NCI-H1436 treated with DMSO at 0.1 percent for 48 hours (cell line): ENCODE results near the gene ELP5.
"Not testable (repeated sequence)": the region's sequence is repeated elsewhere in the genome, so short reads cannot be mapped to it uniquely, and the experiment has no call there.

ENCODE experiments used
- DNase-seq: peaks from one replicate; lab custom pipeline; 2025; lab: John Stamatoyannopoulos, UW

The ELP5 gene

DNA sequence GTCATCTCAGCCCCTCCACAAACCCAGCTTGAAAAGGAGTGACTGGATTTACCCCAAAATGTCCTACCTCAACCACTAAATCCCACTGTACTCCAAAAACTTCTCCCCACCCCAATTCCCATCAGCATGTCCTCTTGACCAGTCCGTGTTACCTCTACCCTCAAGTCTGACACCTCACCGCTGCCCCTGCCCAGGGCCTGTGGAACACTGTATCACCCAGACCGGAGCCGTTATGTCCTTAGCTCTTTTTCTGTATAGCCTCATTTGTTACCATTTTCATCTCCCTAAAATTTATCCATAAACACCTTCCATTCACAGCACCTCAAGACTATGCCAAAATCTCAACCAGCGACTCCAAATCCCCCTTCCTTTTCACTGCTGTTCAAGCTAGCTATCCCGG lies 15.2 kb upstream of the ELP5 start:
- DNase-seq = no peak

DNA sequence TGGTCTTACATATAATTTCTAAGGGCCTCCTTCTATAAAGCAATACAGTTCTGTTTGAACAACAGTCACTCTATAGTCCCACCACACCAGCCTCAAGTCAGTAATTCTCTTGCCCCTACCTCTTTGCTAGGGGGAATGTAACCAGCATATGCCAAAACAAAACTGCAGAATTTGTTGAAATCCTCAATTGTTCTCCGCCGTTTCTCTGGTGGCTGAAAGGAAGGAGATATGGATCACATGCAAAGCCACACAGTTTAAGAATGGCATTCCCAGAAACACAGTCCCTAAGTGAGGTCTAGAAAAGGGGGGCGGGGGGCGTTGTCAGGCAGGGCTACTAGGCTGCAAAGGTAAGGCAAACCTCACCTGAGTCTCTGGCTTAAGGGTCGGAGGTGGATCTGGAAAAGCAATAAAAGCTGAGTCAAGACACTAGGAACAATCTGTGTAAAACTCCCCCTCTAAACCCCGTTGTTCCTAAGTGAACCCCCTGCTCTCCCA lies 14.7 kb upstream of the ELP5 start:
- no peak for DNase-seq

DNA sequence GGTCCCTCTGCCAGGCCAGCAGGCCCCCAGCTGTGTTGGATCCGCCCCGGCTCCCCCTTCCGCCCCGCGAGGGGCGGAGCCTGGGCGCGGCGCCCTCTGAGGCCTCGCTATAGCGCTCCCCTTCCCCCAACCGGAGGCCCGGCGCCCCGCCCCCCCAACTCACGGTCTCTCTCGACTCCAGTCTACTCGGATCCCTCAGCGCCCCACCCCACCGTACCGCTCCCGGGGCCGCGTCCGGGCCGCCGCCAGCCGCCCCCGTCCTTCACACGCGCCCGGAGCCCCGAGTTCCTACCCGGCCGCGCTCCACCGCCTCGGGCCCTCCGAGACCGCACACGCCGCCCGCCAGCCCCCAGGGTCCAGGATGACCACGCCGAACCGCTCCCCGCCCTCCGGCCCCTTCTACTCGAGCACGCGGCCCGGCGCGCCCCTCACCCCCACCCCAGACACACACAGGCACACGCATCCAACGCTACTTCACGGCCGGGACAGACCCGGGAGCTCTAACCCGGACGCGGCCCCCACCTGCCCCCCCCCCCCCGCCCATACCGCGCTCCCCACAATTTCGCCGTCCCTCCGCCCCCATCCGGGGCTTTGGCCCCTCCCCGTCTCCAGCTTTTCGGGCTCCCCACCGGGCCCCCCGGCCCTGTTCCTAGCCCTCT lies 14.1 kb upstream of the ELP5 start:
- no peak for DNase-seq

DNA sequence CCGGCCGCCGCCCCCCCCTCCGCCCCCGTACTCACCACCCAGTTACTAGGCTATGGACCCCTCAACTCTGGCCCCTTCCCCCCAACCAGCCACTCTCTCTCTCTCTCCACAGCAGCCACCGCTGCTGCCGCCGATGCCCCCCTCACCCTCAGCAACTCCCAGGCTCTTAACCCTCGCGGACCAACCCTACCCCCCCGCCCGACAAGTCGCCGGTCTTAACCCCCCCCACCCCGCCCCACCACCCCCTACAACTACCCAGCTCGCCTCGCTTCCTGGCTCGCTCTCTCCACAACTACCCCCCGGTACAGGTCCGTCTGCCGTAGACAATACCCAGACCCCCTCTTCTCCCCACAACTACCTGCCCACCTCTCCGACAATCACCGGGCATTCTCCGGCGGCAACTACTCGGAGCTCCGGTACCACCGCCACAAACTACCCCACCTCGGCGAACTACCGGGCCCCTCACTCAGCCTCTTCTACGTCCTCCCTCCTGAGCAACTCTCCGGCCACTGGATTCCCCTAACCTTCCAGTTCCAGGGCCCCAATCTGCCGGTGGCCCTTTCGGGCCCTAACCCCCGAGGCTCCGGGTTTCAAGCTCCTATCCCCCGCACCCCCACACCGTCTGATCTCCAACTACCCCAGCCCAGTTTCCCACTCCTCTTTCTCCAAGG lies 13.5 kb upstream of the ELP5 start:
- no peak for DNase-seq

DNA sequence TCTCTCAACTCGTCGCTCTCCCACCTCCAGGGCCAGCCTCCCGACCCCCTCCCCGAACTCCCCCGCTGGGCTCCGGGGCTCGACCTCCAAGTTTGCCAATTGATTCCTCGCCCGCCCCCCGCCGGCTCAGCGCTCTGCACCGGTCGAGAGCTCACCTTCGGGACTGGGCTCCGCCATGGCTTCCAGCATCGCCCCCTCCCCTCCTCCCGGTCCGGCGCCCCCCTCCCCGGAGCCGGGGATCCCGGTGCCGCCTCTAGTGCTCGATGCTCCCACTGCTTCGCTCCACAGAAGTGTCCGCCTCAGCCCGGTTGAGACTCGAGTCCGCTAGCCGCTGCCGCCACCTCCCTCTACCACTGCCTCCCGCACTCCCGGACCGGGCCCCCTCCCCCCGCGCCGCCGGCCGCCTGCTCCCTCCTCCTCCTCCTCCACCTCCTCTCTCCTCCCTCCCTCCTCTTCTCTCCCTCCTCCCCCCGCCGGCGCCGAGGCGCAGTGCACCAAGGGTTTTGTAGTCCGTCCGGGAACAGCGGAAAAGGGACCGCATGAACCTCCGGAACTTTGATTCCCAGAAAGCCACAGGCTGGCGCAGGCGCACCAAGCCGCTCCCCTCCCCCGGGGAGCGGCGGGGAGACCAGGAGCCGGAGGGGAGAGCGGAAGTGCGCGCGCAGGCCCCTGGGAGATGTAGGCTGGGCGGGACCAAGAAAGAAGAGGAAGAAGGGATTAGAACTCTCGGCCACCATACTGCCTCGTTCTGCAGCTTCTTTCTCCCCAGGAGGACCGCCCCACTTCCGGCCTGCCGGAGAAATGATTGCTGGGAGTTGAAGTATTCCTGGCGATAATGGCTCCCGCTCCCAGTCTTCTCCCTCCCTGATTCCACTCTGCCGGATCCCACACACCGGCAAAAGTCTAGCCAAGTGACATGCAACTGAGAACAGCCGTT lies 12.7 kb upstream of the ELP5 start, which contains the start of gene PHF23:
Gene PHF23 (minus strand): TSS at position 367 of the 937 bp plus-strand sequence. CDS start 178 bp downstream, at position 189.
- peak; percentile 97 for DNase-seq

DNA sequence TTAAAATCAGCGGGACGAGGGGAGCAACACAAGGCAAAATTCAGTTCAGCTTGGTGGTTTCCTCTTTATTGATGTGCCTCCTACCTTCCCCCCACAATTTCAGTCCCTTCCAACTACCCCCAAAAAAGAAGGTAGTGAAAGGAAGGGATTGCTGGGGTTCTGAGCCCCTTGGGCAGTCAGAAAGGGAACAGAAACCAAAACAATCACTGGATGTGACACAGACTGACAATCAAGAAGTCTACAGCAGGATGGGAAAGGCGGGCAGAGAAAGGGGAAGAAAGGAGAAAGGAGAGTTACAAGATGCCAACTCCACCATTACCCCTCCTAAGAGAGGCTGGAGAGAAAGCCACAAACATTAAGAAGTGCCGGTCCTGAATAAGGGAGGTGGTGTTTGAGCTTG lies 11.6 kb upstream of the ELP5 start:
- DNase-seq = no peak

DNA sequence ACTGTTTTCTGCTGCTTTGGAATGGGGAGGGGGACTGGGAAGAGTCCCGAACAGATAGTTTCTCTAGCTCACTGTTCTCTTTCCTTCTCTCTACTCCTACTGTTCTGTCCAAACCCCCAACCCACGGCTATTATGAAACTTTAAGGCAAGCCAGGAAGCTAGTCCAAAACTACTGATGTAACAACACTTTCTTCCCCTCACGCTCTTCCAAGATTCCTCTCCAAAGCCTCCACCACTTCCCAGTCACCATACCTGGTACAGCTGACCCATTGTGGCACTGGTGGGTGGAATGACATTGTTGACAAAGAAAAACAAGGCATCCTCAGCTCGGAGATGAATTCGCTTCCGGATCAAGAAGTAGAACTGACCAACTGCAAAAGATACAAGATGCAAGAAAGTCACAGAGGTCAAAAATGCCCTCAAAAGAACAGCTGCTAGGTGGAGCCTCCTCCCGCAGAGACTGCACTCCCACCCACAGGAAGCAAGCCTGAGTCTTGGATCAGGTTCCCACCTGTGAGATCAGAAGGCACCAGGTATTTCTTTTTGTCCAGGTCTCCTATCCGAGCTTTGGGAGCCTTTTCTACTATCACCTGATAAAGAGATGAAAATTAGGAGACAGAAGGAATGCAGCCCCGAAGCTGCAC lies 10.8 kb upstream of the ELP5 start:
- no peak for DNase-seq

DNA sequence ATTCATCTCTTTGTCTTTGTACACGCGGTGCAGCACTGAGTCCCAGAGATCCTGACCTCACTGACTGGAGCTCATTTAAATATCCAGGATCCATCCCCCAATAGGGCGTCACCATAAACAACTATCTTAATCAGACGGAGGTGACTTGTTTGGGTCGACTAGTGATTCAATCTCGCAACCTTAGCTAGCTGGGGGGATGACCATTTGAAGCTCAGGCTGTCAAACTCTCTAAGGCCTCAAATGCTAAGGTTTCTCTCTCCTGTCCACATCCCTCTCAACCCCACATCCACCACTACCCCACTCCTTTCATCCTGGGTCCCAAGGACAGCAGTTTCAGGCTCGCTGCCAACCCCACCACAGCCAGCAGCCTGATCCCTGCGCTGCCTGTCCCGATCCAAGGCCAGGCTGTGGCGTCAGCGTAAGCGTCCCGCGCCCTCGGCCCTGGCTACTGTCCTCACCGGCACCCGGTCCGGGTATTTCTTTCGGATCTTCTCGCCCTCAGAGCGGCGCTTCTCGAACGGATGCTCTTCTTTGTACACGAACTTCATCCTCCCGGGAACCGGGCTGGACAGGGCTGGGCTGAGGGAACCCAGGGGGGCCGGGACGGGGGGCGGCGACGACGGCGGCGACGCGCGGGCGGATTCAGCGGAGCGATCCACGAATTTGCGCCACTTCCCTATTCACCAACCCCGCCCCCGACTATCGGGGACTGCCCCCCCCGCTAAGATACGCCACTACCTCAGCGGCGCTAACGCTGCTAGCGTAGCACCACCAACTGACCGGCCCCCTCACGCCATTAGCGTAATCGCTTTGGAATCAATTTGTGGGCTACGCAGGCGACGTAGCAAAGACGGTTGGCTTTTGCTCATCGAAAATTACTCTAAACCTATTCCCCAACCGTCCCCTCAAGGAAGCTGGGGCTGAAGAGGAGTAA lies 10.0 kb upstream of the ELP5 start, which contains the start of gene GABARAP:
Gene GABARAP (minus strand): TSS at position 667 of the 934 bp plus-strand sequence. CDS start 119 bp downstream, at position 548.
- peak; percentile 63 for DNase-seq

DNA sequence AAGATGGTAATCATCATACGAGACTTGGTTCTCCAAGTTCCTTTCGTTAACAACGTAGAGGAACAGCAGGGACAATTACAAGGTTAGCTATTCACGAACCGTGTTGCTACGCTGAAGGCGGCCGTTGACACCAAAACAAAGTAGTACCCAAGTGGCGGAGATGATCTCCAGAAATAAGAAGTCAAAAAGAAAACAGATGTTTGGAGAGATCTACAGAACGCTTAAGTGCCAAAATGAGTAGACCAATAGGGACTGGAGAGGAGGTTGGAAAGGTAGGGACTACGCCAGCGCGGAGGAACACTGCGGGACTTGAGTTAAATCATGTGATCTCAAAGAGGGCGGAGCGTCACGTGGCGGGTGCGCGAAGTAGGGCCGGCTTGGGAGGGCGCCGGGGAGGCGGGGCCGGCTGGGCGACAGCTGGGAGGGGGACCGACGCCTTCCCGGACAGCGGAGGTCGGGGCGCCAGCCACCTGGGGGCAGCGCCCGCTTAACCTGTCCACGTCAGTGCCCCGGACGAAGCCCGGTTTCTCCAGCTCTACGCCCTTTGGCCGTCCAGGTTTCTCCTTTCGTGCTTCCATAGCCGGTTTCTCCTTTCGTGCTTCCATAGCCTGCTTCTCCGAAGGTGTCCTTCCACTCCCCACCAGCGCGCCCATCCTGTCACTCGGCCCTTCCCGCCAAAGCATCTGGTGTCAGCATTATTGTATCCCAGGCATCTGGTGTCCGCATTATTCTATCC lies 9.1 kb upstream of the ELP5 start:
- DNase-seq = peak; percentile 81

DNA sequence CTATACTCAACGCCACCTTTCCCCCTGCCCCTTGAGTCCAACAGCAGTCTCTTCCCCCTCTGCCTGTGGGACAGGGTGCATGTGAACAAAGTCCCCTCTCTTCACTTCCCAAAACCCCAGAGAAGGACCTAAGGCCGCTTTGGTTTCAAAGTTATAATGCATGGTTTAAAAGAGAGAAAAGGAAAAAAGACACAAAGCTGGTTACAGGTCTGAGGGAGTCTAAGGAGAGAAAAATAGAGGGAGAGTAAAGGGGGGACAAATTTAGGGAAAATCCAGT lies 8.6 kb upstream of the ELP5 start:
- DNase-seq = no peak

DNA sequence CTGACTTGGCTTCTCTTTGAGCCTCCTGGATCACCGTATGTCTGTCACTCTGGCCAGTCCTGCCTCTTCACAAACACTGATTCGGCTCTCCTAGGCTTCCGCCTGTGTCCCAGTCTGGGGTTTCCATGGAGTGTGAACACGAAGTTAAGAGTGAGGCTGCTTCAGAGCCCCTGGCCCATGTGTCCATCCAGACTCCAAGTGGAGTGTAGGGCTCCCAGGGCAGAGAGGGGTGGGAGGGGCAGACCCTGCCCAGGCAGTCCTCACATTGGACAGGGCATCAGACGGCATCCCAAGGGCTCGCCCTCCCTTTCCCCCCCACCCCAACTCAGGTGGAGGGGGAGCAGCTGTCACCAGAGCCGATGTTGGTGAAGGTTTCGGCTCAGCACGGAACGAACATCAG lies 8.2 kb upstream of the ELP5 start:
- not testable (repeated sequence) for DNase-seq

DNA sequence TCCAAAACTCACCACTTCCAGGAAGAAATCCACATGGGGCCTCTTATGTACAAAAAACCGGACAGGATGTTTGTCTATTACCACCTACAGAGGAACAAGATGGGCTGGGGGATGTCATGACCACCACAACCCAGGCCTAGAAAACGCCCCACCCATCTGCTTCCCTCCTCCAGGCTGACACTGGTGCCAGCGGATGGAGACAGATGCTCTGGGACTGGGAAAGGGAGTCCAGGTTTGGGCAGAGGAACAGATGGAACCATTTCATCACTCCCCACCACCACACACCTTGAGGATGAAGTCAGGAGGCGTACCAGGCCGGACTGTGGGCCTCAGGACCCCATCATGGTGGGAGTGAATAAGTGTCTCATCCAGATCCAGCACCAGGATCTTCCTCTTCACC lies 5.2 kb upstream of the ELP5 start:
- no peak for DNase-seq

DNA sequence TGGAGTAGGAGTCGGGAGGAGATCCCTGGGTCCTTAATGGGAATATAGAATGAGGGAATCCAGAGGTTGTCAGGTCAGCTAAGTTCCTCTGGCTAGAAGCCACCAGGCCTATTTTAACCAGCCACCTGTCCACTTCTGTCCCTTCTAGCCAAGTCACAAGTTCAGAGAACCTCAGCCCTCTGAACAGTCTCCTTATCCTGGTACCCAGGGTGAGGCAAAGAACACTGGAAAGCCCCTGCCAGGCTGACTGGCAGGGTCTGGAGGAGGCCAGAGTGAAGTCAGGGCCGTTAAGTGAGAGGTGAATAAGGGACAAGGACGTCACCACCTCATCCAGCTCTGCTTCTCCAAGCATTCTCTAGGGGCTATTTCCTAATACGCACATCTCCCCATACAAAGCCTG lies 3.2 kb upstream of the ELP5 start:
- DNase-seq = no peak

DNA sequence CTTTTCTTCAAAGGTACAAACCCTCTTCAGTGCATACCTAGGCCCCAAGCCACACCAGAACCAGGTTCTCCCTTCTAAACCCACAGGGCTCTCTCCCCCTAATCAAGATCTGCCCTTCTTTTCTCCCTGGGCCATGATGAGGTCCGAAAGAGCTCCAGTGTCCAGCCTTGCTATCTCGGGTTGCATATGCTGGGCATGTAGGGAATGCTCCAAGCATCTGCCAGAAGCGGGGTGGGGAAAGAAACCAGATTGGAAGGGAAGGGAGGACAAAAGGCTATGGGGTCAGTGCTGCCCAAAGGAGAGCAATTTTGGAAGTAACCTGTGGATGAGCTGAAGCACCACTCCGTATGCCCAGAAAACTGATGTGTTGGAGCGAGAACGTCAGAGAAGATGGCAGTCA lies 2.8 kb upstream of the ELP5 start:
- DNase-seq = no peak

DNA sequence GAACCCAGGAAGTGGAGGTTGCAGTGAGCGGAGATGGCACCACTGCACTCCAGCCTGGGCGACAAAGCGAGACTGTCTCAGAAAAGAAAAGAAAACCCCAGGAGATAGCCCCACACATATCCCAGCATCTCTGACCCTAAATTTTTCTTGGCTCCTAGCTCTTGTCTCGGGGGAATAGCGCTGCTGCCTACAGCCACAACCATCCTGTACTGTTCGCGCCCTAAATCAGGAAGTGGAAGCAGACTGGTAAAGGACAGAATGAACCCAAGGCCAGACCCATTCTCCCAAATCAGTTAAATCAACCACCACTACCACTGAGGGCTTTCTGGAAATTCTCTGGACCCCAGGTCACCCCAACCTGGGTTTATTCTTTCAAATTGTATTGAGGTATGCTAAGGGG lies 2.2 kb upstream of the ELP5 start:
- DNase-seq = no peak

DNA sequence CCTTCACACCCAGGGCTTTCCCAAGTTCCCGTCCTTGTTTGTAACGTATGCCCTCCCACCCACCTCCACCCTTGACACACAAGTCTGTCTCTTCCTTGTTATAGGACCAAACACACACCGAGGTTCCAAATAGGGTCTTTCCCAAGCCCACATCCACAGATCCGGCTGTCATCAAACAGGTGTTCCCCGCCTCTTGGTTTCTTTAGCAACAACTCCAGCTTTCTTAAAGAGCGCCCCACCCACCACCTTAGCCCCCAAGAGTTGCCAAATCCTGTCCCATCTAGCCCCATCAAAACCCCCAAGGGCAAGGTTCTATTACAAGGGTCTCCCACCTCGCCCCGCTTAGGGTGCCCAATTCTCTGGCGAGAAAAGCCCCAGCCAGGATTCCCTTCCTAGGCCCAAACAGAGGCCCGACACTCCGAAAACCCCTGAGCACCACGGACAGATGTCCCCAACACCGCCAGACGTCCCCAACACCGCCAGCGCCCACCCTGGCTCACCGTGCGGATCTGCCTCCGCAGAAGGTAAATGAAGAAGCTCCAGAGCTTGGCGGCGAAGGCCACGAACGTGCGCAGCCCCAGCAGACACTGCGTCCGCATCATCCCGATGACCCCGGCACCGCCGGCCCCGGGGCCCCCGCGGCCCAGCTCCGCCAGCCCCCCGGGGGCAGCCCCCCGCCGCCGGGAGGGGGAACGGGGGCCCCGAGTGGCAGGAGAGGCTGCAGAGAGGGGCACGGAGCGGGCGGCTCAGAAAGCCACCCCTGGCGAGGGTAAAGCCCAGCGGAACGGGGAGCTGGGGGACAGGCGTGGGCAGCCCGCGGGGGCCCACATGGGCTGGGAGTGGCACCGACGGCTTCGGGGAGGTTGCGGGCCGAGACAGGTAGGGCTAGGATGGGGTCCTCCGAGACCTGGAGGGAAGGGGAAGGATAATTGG lies 1.1 kb upstream of the ELP5 start:
- DNase-seq = no peak

DNA sequence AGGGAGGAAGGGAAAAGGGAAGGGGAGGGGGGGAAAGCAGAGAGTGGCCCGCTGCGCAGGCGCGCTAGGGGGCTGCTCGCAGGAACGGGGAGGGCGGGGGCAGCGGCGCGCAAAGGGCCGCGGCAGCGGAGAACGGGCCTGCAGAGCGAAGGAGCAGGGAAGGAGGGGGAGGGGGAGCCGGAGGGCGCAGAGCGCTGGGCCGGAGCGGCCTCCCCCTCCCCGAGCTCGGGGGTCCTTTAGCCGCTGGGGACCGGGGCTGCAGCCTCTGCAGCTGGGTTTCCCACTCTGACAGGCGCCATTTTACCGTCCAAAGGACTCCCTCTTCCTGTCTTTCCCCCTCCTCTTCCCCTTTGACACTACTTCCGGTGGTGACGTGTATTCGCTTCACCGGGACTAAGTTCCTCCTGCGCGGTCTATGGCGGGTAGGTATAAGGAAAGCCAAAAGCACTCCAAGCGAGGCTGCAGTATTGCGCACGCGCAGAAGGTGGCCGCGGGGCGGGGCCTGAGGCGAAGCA lies 297 bp upstream of the ELP5 start, which contains the start of gene CTDNEP1:
Gene CTDNEP1 (minus strand): TSS at position 74 of the 515 bp plus-strand sequence. CDS start 438 bp downstream, outside the sequence.
- peak; percentile 90 for DNase-seq

DNA sequence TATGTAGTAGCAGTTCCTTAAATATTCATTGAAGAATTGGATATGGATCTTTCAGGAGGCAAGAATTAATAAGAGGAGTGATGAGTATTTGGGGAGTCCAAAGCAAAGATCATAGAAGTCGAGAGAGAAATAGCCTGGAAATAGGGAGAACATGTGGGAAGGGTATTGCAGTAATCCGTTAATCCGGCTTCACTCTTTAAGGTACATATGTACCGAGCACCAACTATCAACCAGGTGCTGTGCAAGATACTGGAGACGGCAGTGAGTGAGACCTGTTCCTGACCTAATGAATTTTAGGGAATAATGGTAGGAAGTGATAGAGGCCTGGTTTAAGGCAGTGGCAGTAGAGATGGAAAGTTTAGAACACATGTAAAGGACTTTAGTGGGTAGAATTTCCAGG lies 1.1 kb downstream of the ELP5 start:
- DNase-seq = no peak

DNA sequence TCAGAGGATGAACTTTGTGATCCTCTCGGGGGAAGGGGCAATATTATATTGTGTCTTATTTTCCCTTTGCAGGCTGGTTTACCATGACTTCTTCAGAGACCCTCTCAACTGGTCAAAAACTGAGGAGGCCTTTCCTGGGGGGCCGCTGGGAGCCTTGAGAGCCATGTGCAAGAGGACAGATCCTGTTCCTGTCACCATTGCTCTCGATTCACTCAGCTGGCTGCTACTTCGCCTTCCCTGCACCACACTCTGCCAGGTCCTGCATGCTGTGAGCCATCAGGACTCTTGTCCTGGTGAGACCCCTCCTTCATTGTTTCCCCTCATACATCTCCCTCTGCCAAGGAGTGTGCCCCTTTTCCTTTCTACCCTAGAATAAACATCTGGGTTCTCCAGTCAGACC lies 2.5 kb downstream of the ELP5 start:
- DNase-seq = no peak
